HG02870 (cell line): ENCODE measurements around the gene SMIM32.

Experiments used
- ATAC-seq: cut with Tn5 transposase; IDR thresholded peaks from one replicate; pipeline ENCODE4 v1.9.1; 2021; ENCODE audit warnings: mild to moderate bottlenecking, moderate library complexity; ENCODE audit not compliant: unreplicated experiment

SMIM32 gene

DNA sequence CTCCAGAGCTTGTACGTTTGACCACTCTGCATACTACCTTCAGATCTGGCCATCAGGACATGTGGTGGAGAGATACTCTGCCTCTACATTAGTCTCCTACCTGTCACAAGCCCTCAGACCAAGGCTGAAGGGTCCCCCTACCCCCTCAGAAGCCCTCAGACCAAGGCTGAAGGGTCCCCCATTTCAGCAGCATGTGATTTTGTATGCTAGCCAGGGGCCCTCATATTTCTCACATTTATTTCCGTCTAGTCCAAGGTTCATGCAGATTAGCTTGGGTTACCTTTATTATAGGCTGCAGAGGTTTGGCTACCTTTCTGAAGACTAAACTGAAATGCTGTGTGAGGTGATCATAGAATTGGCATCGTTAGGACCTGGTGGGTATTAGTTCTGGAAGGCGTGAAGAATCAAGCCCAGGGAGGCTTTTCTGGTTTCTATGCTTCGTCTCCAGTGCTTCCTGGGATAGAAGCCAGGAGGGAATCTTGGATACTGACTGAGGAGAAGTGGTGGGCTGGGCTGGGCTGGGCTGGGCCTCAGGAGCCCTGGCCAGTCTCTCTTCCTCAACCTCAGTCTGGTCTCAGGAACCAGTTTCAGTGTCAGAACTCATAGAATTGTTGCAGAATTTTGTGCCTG, 2.8 kb downstream of the SMIM32 start:
- no peak for ATAC-seq

- no peak for ATAC-seq
Observed at GRCh38 chr5:136188859-136189258, 4.1 kb downstream of the SMIM32 start.

GRCh38 chr5:136186796-136187195, 6.2 kb downstream of the SMIM32 start:
- no peak for ATAC-seq

DNA sequence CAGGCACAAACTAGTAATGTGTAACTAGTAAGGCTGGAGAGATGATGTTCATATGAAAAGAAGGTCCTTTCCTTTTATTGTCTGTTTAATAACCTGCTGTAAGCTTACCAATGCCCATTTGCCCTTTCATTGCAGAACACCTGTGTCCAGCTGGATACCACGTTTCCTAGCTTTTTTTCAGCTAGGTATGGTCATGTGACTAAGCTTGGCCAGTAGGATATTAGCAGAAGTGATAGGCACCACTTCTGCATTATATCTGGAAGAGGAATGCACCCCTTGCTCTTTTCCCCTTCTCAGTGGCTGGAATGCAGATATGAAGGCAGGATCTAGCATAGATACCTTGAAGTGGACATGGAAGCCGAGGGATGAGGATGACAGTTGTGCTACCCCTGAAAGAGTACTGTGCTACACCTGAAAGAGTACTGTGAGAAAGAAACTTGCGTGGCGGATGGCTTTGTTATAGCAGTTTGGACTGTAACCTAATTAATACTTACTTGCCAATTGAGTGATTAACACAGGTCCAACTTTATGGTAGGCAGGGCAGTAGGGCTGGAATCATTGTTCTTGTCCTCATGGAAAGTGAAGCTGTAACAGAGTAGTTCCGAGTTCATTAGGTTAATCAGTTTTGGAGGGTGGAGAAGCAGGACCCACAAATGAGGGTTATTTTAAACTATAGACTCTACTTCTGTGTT, 6.8 kb downstream of the SMIM32 start:
- ATAC-seq = no peak

- no peak for ATAC-seq
Observed at GRCh38 chr5:136182618-136183017, 10.3 kb downstream of the SMIM32 start.

DNA sequence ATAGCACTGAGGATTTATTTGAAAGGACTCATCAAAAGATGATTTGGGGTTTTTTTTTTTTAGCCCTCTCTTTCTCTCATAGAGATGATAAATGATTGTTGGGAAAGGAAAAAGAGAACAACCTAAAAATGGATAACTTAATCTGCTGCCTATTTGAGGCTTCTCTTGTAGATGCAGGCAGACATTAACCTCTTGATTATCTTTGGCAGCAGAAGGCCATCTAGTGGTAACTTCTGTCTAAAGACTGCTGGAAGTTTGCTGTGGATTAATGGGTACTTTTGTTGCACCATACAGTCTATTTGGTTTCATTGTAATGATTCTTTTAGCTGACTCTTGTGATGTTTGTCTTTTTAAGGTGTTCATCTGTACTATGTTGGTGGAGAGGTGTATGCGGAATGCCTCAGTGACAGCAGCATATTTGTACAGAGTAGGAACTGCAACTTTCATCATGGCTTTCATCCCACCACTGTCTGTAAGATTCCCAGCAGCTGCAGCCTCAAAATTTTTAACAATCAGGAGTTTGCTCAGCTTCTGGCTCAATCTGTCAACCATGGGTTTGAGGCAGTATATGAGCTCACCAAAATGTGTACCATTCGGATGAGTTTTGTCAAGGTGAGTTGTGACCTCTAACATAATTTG, 18.8 kb downstream of the SMIM32 start:
- peak; percentile 80 for ATAC-seq

GRCh38 chr5:136169218-136169617, 23.7 kb downstream of the SMIM32 start:
- no peak for ATAC-seq

- peak; percentile 86 for ATAC-seq
Observed at GRCh38 chr5:136166909-136167308, 26.1 kb downstream of the SMIM32 start.

DNA sequence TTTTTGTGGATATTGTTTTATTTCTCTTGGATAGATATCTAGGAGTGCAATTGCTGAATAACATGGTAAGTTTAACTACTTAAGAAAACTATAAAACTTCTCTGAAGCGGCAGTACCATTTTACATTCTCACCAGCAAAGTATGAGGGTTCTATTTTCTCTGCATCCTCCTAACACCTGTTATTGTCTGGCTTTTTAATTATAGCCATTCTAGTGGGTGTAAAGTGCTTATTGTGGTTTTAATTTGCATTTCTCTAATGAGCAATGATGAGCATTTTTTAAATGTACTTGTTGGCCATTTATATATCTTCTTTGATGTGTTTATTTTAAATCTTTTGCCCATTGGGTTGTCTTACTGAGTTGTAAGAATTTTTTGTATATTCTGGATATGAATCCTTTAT, 28.7 kb downstream of the SMIM32 start:
- ATAC-seq = no peak

DNA sequence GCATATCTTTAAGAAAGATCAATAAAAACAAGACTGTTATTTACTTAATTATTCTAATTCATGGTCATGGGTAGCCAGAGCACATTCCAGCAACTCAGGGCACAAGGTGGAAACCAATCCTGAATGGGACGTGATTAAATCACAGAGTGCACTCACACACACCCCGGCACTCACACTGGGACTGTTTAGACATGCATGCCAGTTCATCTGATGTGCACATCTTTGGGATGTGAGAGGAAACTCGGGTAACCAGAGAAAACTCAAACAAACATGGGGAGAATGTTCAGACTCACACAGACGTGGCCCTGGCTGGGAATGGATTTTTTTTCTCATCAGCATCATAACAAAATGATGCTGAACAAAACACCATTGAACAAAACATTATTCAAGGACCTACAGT, 31.0 kb downstream of the SMIM32 start:
- ATAC-seq = no peak

- ATAC-seq = no peak
Observed at GRCh38 chr5:136159457-136159856, 33.5 kb downstream of the SMIM32 start.

- ATAC-seq = no peak
Observed at GRCh38 chr5:136157514-136157913, 35.4 kb downstream of the SMIM32 start.

GRCh38 chr5:136155761-136156160, 37.2 kb downstream of the SMIM32 start:
- ATAC-seq = no peak

- no peak for ATAC-seq
Observed at GRCh38 chr5:136155078-136155477, 37.9 kb downstream of the SMIM32 start.

GRCh38 chr5:136153581-136154236, 39.3 kb downstream of the SMIM32 start:
- ATAC-seq = no peak

DNA sequence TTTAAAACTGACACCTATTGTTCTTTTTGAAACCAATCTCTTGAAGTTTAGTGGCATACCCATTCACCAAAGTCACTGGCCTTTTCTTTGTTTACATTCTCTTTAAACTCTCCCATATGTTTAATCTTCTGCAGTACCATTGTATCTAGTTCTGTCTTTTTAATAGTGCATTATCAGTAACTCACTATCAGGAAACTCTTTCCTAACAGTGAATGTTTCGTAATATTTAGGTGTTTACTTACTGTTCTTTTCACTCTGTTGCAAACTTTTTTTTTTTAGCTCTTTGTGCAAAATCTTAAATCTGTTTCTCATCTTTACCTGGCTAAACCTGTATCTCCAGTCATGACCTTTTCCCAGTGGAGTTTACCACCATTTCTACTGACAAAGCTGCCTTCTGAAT, 43.1 kb downstream of the SMIM32 start:
- no peak for ATAC-seq

- no peak for ATAC-seq
Observed at GRCh38 chr5:136147632-136148031, 45.3 kb downstream of the SMIM32 start.

GRCh38 chr5:136146201-136146600, 46.8 kb downstream of the SMIM32 start:
- ATAC-seq = no peak

- ATAC-seq = peak; percentile 74
Observed at GRCh38 chr5:136145030-136145429, 47.9 kb downstream of the SMIM32 start.

DNA sequence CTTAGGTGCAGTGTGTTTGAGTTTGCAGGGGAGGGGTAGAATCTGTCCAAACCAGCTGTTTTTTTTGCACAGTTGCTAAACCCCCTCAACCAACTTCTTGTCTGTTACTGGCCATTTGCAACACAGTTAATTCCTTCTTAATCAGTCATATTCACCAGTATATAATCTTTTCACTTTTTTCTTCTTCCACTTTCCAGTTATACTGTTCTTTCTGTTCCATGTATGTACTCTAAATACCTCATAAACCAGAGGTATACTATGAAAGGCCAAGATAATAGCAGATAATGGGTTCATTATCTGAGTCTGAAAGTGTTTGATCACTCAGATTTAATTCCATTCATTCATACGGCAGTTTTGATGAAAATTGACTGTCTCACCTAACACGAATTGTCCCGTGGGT, 49.2 kb downstream of the SMIM32 start:
- ATAC-seq = no peak

DNA sequence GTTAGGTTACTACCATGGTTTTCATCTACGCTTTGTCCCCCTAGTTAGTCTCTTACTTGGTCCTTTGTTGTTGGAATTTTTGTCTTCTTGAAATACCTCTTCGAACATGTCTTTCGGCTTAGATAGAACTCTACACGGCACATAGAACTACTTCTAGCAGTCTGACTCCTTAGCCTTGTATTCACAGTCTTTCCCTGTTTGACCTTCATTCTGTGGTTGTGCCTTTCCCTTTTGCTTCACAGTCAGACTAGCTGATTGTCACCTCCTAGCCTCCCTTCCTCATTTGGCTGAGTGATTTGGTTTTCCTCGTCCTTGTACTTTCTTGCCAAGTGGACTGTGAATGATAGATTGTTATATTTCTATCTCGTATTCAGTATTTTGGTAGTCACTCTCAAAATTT, 49.6 kb downstream of the SMIM32 start:
- no peak for ATAC-seq

- peak; percentile 81 for ATAC-seq
Observed at GRCh38 chr5:136141561-136141960, 51.4 kb downstream of the SMIM32 start.
